OCI-LY7 (cell line): Measurements from ENCODE around the gene SLC13A3.

Source experiments
- CTCF ChIP-seq: fragments of 200-600 bp; sonication (generic); conservative IDR thresholded peaks from 2 replicates; pipeline ENCODE4 v1.5.1; 2014; ENCODE audit warnings: mild to moderate bottlenecking, antibody characterized with exemption, low read length, moderate library complexity, mixed read lengths
- EZH2phosphoT487 ChIP-seq: fragments of 200-600 bp; sonication (generic); IDR thresholded peaks from 2 replicates; pipeline ENCODE4 v1.6.1; 2018; ENCODE audit warnings: low read depth, borderline replicate concordance, mild to moderate bottlenecking, mixed run types, antibody characterized with exemption, low read length, moderate library complexity, mixed read lengths

- TF ChIP-seq CTCF: no peak
- TF ChIP-seq EZH2phosphoT487: no peak
Observed at GRCh38 chr20:46670228-46670584, 18.9 kb upstream of the SLC13A3 start.
